Pancreas (tissue), 10 donors: Measurements from ENCODE around the gene OR2T35. TPM values are rescaled to one million over a fixed set of nuclear protein-coding genes. Genes with fewer than 3 reads are reported as not detected.
"Not testable (repeated sequence)": the region's sequence is repeated elsewhere in the genome, so short reads cannot be mapped to it uniquely, and the experiment has no call there.

Source experiments
- ATAC-seq, 4 donors: fragments of 200-7000 bp; cut with Tn5 transposase; one replicate each; pipeline versions ENCODE4 v1.8.0 to v1.9.1; 2020; ENCODE audit warnings: mild to moderate bottlenecking in 4 of 4, moderate library complexity in 4 of 4
- DNase-seq, 6 donors: peaks; one replicate each; pipeline ENCODE4 v3.0.0-alpha.2; 2020
- FAIRE-seq: peaks from 2 replicates; lab custom pipeline; 2012; peaks lifted over from hg19 to GRCh38; lab: Jason Lieb, UNC
- H3K27ac ChIP-seq, 4 donors: fragments of 200-600 bp; sonication (generic); 1 replicate in 3 of 4; 2 replicates in 1 of 4; pipeline versions ENCODE4 v1.5.0 to v1.8.0; 2020
- H3K27me3 ChIP-seq, 4 donors: fragments of 200-600 bp; one replicate each; pipeline ENCODE4 v1.8.0; 2021
- H3K36me3 ChIP-seq, 3 donors: fragments of 200-600 bp; sonication (generic) in 1 of 3; one replicate each; pipeline versions ENCODE4 v1.5.0 to v1.8.0; 2020 to 2021
- H3K4me1 ChIP-seq, 3 donors: fragments of 200-600 bp; one replicate each; pipeline ENCODE4 v1.8.0; 2021
- H3K4me3 ChIP-seq, 4 donors: fragments of 200-600 bp; sonication (generic) in 2 of 4; one replicate each; pipeline versions ENCODE4 v1.5.0 to v1.8.0; 2020 to 2021
- H3K9me3 ChIP-seq, 4 donors: fragments of 200-600 bp; one replicate each; pipeline ENCODE4 v1.8.0; 2021
- WGBS, 2 donors: extraction: QIAGEN DNeasy Blood & Tissue Kit; methylation state at CpG; one replicate each; pipeline ENCODE4 v1.1.7; 2013; 5-methylcytosine and 5-hydroxymethylcytosine counted together
- intact Hi-C, 3 donors: fragments of 100-400 bp; cut with DNase I; formaldehyde crosslinking; loops; one replicate each; pipeline versions ENCODE4 v1.11.1 to v1.14.2; 2022
- polyA plus RNA-seq, 2 donors: library from polyadenylated mRNA; stranded (reverse); fragments of 200-250 nt; gene quantifications; one replicate each; pipeline ENCODE4 v1.2.3, GENCODE V29; 2013
- total RNA-seq, 6 donors: library from RNA; stranded (reverse); fragmentation: NEBNext Ultra II Directional in 4 of 6; extraction: Animal tissue kit (Norgen Biotek cat#: 25700) in 4 of 6; gene quantifications; one replicate each; pipeline versions ENCODE4 v1.2.1 to v1.2.4, GENCODE V29; 2021 to 2023
- TF ChIP-seq, protein P1 (sequence below), 4 donors: fragments of 200-600 bp; sonication (generic) in 3 of 4; IDR thresholded peaks; one replicate each; pipeline versions ENCODE4 v1.5.0 to v1.8.0; 2021; ENCODE audit warnings: antibody characterized with exemption in 4 of 4
- donor health status: healthy with polysubstance abuse.
- donor health status: DM: no; HTN: no; CAD: no; lungs with moderate emphysema.
- donor health status: DM: no; HTN: no; CAD: no.
- donor health status: control.
- donor health status: control.
- donor health status: Bipolar disorder and iron deficiency.
- donor health status: DM: yes; HTN: yes; CAD: no.
- donor health status: DM: no; HTN: no; CAD: no.
- donor health status: DM: no; HTN: no; CAD: no.
- donor health status: DM: yes; HTN: yes; CAD: no.

Gene OR2T35
- total RNA-seq (not detected), polyA plus RNA-seq (not detected)

DNA sequence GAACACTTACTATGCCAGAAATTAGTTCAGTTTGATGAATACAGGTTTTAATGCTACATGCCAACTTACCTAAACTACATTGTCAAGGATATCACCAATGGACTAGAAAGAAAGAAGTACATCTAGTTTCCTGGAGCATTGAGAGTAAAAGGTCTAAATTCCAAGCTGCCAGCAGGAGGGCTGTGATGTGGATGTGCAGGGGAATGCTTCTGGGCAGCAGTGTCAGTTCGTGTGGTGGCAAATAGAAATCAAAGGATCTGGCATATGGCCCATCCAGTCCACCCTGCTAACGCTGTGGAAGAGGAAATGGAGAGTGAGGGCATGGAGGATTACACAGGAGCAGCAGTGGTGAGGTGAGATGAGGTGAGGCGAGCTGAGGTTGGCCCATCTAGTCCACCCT is at the start of gene OR2T35:
OR2T35 (minus strand) TSS at position 101 of the 400 bp plus-strand sequence. CDS start 6,020 bp downstream, outside the sequence.
- H3K36me3 ChIP-seq, intact Hi-C loops, DNase-seq, ATAC-seq, H3K27ac ChIP-seq, H3K9me3 ChIP-seq, H3K27me3 ChIP-seq, H3K4me1 ChIP-seq, H3K4me3 ChIP-seq, FAIRE-seq: not testable (repeated sequence)
- 39% methylated on average over 2 of the region's 3 CpGs; no CpG with 5 or more reads in 1 of the 2 donors for WGBS, 2 donors

DNA sequence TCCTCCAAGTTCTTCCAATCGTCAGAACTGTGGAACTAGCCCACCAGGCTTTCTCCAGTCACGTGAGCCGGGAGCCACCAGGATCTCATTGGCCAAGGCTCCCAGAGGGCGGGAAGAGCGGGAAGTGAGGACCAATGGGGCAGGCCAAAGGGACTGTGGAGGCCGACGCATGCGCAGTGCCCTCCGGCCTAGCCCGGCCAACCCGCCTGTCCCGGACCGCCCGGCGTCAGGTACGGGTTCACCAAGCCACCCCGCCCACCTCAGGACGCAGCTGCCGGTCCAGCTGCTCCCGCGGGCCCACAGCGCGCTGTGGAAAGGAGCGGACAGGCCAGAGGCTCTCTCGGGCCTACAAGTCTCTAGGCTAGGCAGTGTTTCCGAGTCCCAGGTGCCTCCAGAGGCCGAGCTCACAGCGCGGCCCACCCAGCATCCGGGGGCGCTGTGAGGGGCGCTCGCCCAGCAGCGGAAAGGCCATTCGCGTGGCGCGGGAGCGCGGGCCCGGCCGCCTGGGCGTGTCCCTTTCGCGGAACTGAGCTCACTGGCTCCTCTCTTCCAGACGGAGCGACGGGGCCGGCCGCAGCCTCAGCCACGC is 46.6 kb upstream of the OR2T35 start:
- DNase-seq (peak in 1 of 6 donors; percentile 53), FAIRE-seq (no peak), ATAC-seq (peak in 1 of 4 donors; percentile 57)
- Histone ChIP-seq H3K4me3 (no peak overlapping the region), H3K27ac (no peak overlapping the region), H3K9me3 (no peaks in the 10 kb centered on the region), H3K4me1 (no peaks in the 10 kb centered on the region), H3K36me3 (no peaks in the 10 kb centered on the region), H3K27me3 (no peaks in the 10 kb centered on the region)
- intact Hi-C loops, result loop anchor here in 1 of 3 donors (10.0 kb wide), 1 partner anchor 67 kb away; no protein-coding TSS in a partner anchor
- TF ChIP-seq, protein P1, sequence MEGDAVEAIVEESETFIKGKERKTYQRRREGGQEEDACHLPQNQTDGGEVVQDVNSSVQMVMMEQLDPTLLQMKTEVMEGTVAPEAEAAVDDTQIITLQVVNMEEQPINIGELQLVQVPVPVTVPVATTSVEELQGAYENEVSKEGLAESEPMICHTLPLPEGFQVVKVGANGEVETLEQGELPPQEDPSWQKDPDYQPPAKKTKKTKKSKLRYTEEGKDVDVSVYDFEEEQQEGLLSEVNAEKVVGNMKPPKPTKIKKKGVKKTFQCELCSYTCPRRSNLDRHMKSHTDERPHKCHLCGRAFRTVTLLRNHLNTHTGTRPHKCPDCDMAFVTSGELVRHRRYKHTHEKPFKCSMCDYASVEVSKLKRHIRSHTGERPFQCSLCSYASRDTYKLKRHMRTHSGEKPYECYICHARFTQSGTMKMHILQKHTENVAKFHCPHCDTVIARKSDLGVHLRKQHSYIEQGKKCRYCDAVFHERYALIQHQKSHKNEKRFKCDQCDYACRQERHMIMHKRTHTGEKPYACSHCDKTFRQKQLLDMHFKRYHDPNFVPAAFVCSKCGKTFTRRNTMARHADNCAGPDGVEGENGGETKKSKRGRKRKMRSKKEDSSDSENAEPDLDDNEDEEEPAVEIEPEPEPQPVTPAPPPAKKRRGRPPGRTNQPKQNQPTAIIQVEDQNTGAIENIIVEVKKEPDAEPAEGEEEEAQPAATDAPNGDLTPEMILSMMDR (IDR thresholded peaks at IDR 0.05), result no peak
- 59 to 73% methylated on average over 46 to 51 of the region's 51 CpGs for WGBS, 2 donors

DNA sequence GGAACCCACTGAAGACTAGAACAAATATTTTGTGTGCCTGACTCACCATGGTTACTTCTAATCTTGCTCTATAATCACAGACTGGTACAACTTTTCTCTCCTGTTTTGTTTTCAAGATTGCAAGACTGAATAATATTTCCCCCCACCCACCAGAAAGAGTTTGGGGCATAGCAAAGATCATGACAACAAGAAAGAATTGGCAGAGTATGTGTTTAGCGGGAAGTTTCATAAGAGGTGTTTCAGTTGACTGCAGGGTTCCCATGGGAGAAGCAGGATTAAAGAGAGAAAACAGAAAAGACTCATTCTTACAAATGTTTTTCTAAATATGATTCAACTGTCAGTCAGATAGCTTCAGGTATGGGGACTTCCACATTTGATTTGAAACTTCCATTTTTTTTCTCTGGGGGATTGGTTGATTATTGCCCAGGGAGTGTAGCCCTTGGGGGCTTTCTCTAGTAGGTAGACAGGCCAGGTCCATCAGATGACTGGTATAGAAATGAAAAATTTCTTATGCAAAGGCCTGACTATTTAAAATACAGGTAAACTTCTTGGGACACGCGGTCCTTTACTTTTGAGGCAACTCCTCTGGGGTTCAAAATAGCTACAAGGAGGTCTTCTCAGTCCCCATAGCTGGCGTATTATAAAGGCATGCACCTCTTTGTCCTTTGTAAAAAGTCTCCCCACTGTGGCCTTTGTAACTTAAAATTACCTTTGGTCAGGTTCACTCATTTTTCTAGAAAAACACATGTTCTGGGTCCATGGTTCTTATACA is 43.6 kb upstream of the OR2T35 start:
- TF ChIP-seq, protein P1 (IDR thresholded peaks at IDR 0.05), result no peak
- ATAC-seq (no peak), DNase-seq (no peak), FAIRE-seq (no peak)
- no peaks in the 10 kb centered on the region for H3K9me3 ChIP-seq
- intact Hi-C loops, result no loop called here
- H3K36me3 ChIP-seq, result no peaks in the 10 kb centered on the region
- peaks cover 0 to 4% (median 0%) of the 10 kb centered on the region in 4 donors for H3K27me3 ChIP-seq
- no peak overlapping the region for H3K27ac ChIP-seq
- H3K4me1 ChIP-seq, result no peaks in the 10 kb centered on the region
- WGBS, 2 donors, result 80 to 85% methylated on average over 4 of the region's 4 CpGs
- no peak overlapping the region for H3K4me3 ChIP-seq

DNA sequence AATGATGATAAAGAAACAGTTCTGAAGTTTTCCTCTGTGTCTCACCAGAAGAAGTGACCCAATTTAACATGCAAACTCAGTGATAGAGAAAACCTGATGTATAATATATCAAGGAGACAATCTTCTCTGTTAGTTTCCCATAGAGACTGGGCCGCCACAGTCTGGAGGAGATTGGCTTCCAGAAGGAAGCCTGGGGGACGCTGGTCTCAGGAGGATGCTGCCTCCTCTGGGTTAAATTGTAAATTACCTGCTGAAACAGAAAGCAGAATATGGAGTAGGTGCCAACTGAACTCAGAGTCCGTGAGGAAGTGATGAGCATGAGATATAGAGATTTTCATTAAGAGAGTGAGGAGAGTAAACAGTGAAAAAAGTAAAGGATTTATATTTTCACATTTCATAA is 41.7 kb upstream of the OR2T35 start:
- DNase-seq (peak in 1 of 6 donors; percentile 21), ATAC-seq (peak in 3 of 4 donors; percentile 63 to 88 (median 70)), FAIRE-seq (no peak)
- 21 to 27% methylated on average over 3 of the region's 3 CpGs for WGBS, 2 donors
- intact Hi-C loops, result no loop called here
- no peak overlapping the region for H3K4me3 ChIP-seq
- H3K36me3 ChIP-seq, result no peaks in the 10 kb centered on the region
- no peak overlapping the region for H3K27ac ChIP-seq
- TF ChIP-seq, protein P1 (IDR thresholded peaks at IDR 0.05), result no peak
- H3K27me3 ChIP-seq, result peaks cover 0 to 4% (median 2%) of the 10 kb centered on the region in 4 donors
- no peaks in the 10 kb centered on the region for H3K4me1 ChIP-seq
- no peaks in the 10 kb centered on the region for H3K9me3 ChIP-seq

GRCh38 chr1:248681651-248682050 is 36.6 kb upstream of the OR2T35 start:
- DNase-seq, result no peak
- TF ChIP-seq, protein P1 (IDR thresholded peaks at IDR 0.05), result no peak
- whole genome bisulfite sequencing, 2 donors, result 67 to 76% methylated on average over 8 of the region's 8 CpGs
- Histone ChIP-seq H3K4me3 (no peak overlapping the region), H3K27me3 (peaks cover 0 to 4% (median 2%) of the 10 kb centered on the region in 4 donors), H3K36me3 (no peaks in the 10 kb centered on the region), H3K9me3 (no peaks in the 10 kb centered on the region), H3K27ac (no peak overlapping the region), H3K4me1 (no peaks in the 10 kb centered on the region)
- intact Hi-C loops, result no loop called here
- no peak for FAIRE-seq
- ATAC-seq, result no peak
